ENCODE measurements around the gene RAPSN. TPM values are rescaled to one million over a fixed set of nuclear protein-coding genes. Genes with fewer than 3 reads are reported as not detected.

RAPSN gene
- total and polyA plus RNA-seq, 2 donors (not counting 1 experiment from before 2014, with no cell fraction given), result 0.25 to 1.0 TPM

DNA sequence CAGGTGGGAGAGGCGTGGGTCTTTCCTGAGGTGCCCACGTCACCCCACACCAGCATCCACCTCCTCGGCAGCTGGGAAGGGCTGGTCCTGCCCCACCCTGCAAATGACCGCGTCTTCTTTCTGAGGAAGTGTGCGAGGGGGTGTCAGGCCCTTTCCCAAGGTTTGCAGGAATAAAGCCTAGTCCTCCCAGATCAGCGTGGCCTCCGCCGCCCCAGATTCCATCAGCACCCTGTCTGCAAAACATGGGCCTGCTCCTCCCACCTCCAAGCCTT lies 55.0 kb downstream of the RAPSN start:
- peak overlapping the region; percentile 66 for H3K9ac ChIP-seq (ENCODE audit: low read length)
- H3K36me3 ChIP-seq (replicated peaks in 1 of 2; ENCODE audit: control extremely low read depth in 1 of 2, control insufficient read depth in 1 of 2, extremely low read depth in 1 of 2, insufficient read depth in 2 of 2, low read length in 1 of 2), result no peaks in the 10 kb centered on the region
- no peaks in the 10 kb centered on the region for H3K27me3 ChIP-seq (replicated peaks in 1 of 4; ENCODE audit: control extremely low read depth in 1 of 4, control insufficient read depth in 3 of 4, insufficient read depth in 4 of 4, low read length in 3 of 4)
- no peaks in the 10 kb centered on the region for H3K9me3 Mint-ChIP-seq (ENCODE audit: insufficient read depth)
- H3K4me3 ChIP-seq (ENCODE audit: control extremely low read depth in 1 of 5, extremely low read depth in 1 of 5, insufficient read depth in 1 of 5, low read depth in 2 of 5, low read length in 4 of 5), result peak overlapping the region in 2 of 5 experiments; percentile 45 to 55
- CTCF ChIA-PET, result interaction anchor here (1.1 to 5.7 kb wide), 7 partner anchors 8 to 214 kb away, joined by 3 to 72 read pairs (median 8); partner anchors contain the start of gene SPI1
- H3K27me3 Mint-ChIP-seq, result no peaks in the 10 kb centered on the region
- peaks cover 69% of the 10 kb centered on the region for H3K4me1 Mint-ChIP-seq
- H3K4me3 Mint-ChIP-seq, result peak overlapping the region; percentile 85
- ATAC-seq (ENCODE audit: low read depth) (no peak), DNase-seq (no peak)
- H4K20me1 ChIP-seq (ENCODE audit: control insufficient read depth, insufficient read depth, low read length, poor library complexity, severe bottlenecking), result no peaks in the 10 kb centered on the region
- H2AFZ ChIP-seq (ENCODE audit: insufficient read depth, low read depth, low read length, poor library complexity, severe bottlenecking), result peak overlapping the region; percentile 88
- no peaks in the 10 kb centered on the region for H3K9me3 ChIP-seq (ENCODE audit: control extremely low read depth in 1 of 3, control insufficient read depth in 2 of 3, insufficient read depth in 1 of 3, low read length in 2 of 3)
- POLR2A ChIA-PET, result interaction anchor here (0.9 to 4.1 kb wide), 5 partner anchors 9 to 20 kb away, joined by 3 to 39 read pairs (median 4); partner anchors contain the start of gene SPI1
- H3K27ac Mint-ChIP-seq, result peak overlapping the region; percentile 98
- peaks cover 37% of the 10 kb centered on the region for H3K79me2 ChIP-seq (ENCODE audit: control insufficient read depth, insufficient read depth, low read length)
- 40% methylated on average over 3 of the region's 9 CpGs for WGBS (ENCODE audit: insufficient coverage)
- TF ChIP-seq EZH2 (IDR thresholded peaks at IDR 0.05; ENCODE audit: borderline replicate concordance, insufficient read depth, low read depth, low read length, poor library complexity, severe bottlenecking), result no peak
- TF ChIP-seq, protein P1, sequence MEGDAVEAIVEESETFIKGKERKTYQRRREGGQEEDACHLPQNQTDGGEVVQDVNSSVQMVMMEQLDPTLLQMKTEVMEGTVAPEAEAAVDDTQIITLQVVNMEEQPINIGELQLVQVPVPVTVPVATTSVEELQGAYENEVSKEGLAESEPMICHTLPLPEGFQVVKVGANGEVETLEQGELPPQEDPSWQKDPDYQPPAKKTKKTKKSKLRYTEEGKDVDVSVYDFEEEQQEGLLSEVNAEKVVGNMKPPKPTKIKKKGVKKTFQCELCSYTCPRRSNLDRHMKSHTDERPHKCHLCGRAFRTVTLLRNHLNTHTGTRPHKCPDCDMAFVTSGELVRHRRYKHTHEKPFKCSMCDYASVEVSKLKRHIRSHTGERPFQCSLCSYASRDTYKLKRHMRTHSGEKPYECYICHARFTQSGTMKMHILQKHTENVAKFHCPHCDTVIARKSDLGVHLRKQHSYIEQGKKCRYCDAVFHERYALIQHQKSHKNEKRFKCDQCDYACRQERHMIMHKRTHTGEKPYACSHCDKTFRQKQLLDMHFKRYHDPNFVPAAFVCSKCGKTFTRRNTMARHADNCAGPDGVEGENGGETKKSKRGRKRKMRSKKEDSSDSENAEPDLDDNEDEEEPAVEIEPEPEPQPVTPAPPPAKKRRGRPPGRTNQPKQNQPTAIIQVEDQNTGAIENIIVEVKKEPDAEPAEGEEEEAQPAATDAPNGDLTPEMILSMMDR (IDR thresholded peaks at IDR 0.05), result no peak
- peaks cover 55 to 80% of the 10 kb centered on the region in 2 donors for H3K4me1 ChIP-seq (ENCODE audit: control insufficient read depth in 2 of 2, insufficient read depth in 2 of 2, low read length in 2 of 2)
- H3K27ac ChIP-seq (ENCODE audit: low read length in 2 of 2), result peak overlapping the region; percentile 95 to 97
- H3K4me2 ChIP-seq (replicated peaks; ENCODE audit: low read depth, low read length, poor library complexity, severe bottlenecking), result peak overlapping the region; percentile 81
- intact Hi-C loops (cut with micrococcal nuclease), result loop anchor here (1.0 kb wide), 3 partner anchors 14 to 20 kb away; partner anchors contain the start of genes SLC39A13 and SPI1
